ENCODE measurements around the gene ATXN2L. TPM values are rescaled to one million over a fixed set of nuclear protein-coding genes. Genes with fewer than 3 reads are reported as not detected.
A peak's percentile ranks its signal among the peaks of the same experiment; 100 is the strongest.

ATXN2L gene
- total and polyA plus RNA-seq, 4 donors = 23.1 to 40.7 (median 32.8) TPM

- 26% methylated on average over 5 of the region's 5 CpGs for WGBS
- Histone ChIP-seq H3K4me3 (ENCODE audit: low read depth in 1 of 3, low read length in 3 of 3) (peak overlapping the region; percentile 74 to 98 (median 93)), H3K27ac (ENCODE audit: low read depth in 1 of 2, low read length in 2 of 2) (peak overlapping the region; percentile 94 to 98), H3K36me3 (ENCODE audit: control insufficient read depth in 4 of 4, insufficient read depth in 3 of 4, low read depth in 1 of 4, low read length in 3 of 4) (peaks cover 12 to 40% (median 32%) of the 10 kb centered on the region in 4 donors), H3K4me1 (ENCODE audit: control insufficient read depth in 4 of 4, insufficient read depth in 4 of 4, low read length in 3 of 4) (peaks cover 8 to 42% (median 37%) of the 10 kb centered on the region in 4 donors), H3K27me3 (ENCODE audit: control insufficient read depth in 4 of 4, insufficient read depth in 4 of 4, low read length in 3 of 4) (no peaks in the 10 kb centered on the region), H3K9ac (ENCODE audit: low read depth in 1 of 2, low read length in 2 of 2) (peak overlapping the region; percentile 82 to 95), H3K9me3 (ENCODE audit: control insufficient read depth in 4 of 4, low read length in 3 of 4) (no peaks in the 10 kb centered on the region)
- no peak for DNase-seq (ENCODE audit: low spot score)
- TF ChIP-seq, protein P1, sequence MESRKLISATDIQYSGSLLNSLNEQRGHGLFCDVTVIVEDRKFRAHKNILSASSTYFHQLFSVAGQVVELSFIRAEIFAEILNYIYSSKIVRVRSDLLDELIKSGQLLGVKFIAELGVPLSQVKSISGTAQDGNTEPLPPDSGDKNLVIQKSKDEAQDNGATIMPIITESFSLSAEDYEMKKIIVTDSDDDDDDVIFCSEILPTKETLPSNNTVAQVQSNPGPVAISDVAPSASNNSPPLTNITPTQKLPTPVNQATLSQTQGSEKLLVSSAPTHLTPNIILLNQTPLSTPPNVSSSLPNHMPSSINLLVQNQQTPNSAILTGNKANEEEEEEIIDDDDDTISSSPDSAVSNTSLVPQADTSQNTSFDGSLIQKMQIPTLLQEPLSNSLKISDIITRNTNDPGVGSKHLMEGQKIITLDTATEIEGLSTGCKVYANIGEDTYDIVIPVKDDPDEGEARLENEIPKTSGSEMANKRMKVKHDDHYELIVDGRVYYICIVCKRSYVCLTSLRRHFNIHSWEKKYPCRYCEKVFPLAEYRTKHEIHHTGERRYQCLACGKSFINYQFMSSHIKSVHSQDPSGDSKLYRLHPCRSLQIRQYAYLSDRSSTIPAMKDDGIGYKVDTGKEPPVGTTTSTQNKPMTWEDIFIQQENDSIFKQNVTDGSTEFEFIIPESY (IDR thresholded peaks at IDR 0.05) = no peak
- no peak for TF ChIP-seq SP1 (IDR thresholded peaks at IDR 0.05)
- TF ChIP-seq RXRA (IDR thresholded peaks at IDR 0.05) = no peak
- TF ChIP-seq, protein P2, sequence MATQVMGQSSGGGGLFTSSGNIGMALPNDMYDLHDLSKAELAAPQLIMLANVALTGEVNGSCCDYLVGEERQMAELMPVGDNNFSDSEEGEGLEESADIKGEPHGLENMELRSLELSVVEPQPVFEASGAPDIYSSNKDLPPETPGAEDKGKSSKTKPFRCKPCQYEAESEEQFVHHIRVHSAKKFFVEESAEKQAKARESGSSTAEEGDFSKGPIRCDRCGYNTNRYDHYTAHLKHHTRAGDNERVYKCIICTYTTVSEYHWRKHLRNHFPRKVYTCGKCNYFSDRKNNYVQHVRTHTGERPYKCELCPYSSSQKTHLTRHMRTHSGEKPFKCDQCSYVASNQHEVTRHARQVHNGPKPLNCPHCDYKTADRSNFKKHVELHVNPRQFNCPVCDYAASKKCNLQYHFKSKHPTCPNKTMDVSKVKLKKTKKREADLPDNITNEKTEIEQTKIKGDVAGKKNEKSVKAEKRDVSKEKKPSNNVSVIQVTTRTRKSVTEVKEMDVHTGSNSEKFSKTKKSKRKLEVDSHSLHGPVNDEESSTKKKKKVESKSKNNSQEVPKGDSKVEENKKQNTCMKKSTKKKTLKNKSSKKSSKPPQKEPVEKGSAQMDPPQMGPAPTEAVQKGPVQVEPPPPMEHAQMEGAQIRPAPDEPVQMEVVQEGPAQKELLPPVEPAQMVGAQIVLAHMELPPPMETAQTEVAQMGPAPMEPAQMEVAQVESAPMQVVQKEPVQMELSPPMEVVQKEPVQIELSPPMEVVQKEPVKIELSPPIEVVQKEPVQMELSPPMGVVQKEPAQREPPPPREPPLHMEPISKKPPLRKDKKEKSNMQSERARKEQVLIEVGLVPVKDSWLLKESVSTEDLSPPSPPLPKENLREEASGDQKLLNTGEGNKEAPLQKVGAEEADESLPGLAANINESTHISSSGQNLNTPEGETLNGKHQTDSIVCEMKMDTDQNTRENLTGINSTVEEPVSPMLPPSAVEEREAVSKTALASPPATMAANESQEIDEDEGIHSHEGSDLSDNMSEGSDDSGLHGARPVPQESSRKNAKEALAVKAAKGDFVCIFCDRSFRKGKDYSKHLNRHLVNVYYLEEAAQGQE (IDR thresholded peaks at IDR 0.05) = no peak
- TF ChIP-seq, protein P3, sequence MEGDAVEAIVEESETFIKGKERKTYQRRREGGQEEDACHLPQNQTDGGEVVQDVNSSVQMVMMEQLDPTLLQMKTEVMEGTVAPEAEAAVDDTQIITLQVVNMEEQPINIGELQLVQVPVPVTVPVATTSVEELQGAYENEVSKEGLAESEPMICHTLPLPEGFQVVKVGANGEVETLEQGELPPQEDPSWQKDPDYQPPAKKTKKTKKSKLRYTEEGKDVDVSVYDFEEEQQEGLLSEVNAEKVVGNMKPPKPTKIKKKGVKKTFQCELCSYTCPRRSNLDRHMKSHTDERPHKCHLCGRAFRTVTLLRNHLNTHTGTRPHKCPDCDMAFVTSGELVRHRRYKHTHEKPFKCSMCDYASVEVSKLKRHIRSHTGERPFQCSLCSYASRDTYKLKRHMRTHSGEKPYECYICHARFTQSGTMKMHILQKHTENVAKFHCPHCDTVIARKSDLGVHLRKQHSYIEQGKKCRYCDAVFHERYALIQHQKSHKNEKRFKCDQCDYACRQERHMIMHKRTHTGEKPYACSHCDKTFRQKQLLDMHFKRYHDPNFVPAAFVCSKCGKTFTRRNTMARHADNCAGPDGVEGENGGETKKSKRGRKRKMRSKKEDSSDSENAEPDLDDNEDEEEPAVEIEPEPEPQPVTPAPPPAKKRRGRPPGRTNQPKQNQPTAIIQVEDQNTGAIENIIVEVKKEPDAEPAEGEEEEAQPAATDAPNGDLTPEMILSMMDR (IDR thresholded peaks at IDR 0.05; ENCODE audit: low read depth, low read length, missing input control) = no peak
- no peak for TF ChIP-seq JUND (IDR thresholded peaks at IDR 0.05)
- TF ChIP-seq NR2F2 (IDR thresholded peaks at IDR 0.05) = no peak
- no peak for TF ChIP-seq HNF4A (conservative IDR thresholded peaks at IDR 0.05)
- TF ChIP-seq YY1 (IDR thresholded peaks at IDR 0.05) = no peak
- no peak for TF ChIP-seq GABPA (IDR thresholded peaks at IDR 0.05 in 1 of 2, conservative IDR thresholded peaks at IDR 0.05 in 1 of 2)
- no peak for TF ChIP-seq FOXA1 (IDR thresholded peaks at IDR 0.05)
- TF ChIP-seq HNF4G (IDR thresholded peaks at IDR 0.05) = no peak
Observed at GRCh38 chr16:28824717-28824973, 1.8 kb downstream of the ATXN2L start.

DNA sequence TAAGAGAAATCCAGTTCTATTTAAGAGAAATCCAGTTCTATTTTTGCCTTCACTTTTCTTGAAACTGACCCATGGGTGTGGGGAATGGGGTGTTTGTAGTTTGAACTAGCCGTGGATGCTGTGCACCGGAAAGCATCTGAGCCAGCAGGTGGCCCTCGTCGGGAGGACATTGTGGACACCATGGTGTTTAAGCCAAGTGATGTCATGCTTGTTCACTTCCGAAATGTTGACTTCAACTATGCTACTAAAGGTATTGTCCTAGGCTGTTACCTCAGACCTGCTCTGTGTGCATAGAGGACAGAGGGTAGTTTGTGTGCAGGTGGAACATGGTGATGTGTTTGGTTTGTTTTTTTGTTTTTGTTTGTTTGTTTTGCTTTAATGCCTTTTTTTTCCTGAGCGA is 3.3 kb downstream of the ATXN2L start:
- Histone ChIP-seq H3K27ac (ENCODE audit: low read depth in 1 of 2, low read length in 2 of 2) (no peak overlapping the region), H3K4me3 (ENCODE audit: low read depth in 1 of 3, low read length in 3 of 3) (no peak overlapping the region), H3K27me3 (ENCODE audit: control insufficient read depth in 4 of 4, insufficient read depth in 4 of 4, low read length in 3 of 4) (no peaks in the 10 kb centered on the region), H3K4me1 (ENCODE audit: control insufficient read depth in 4 of 4, insufficient read depth in 4 of 4, low read length in 3 of 4) (peaks cover 4 to 27% (median 26%) of the 10 kb centered on the region in 4 donors), H3K9me3 (ENCODE audit: control insufficient read depth in 4 of 4, low read length in 3 of 4) (no peaks in the 10 kb centered on the region), H3K36me3 (ENCODE audit: control insufficient read depth in 4 of 4, insufficient read depth in 3 of 4, low read depth in 1 of 4, low read length in 3 of 4) (peaks cover 20 to 55% (median 45%) of the 10 kb centered on the region in 4 donors), H3K9ac (ENCODE audit: low read depth in 1 of 2, low read length in 2 of 2) (no peak overlapping the region)
- DNase-seq (ENCODE audit: low spot score) = no peak
- WGBS = 56% methylated on average over 6 of the region's 6 CpGs
- TF ChIP-seq FOXA1 (IDR thresholded peaks at IDR 0.05) (no peak), TAF1 (conservative IDR thresholded peaks at IDR 0.05) (no peak), HNF4A (conservative IDR thresholded peaks at IDR 0.05) (no peak), GABPA (IDR thresholded peaks at IDR 0.05 in 1 of 2, conservative IDR thresholded peaks at IDR 0.05 in 1 of 2) (no peak), SP1 (IDR thresholded peaks at IDR 0.05) (no peak), ATF3 (IDR thresholded peaks at IDR 0.05) (no peak), FOXA2 (IDR thresholded peaks at IDR 0.05) (no peak), RXRA (IDR thresholded peaks at IDR 0.05) (no peak), HNF4G (IDR thresholded peaks at IDR 0.05) (no peak), NR2F2 (IDR thresholded peaks at IDR 0.05) (no peak), EGR1 (IDR thresholded peaks at IDR 0.05; ENCODE audit: low read depth in 2 of 2) (no peak)
- TF ChIP-seq, protein P1 (IDR thresholded peaks at IDR 0.05) = no peak
- TF ChIP-seq, protein P3 (IDR thresholded peaks at IDR 0.05; ENCODE audit: low read depth, low read length, missing input control) = no peak
- TF ChIP-seq, protein P4, sequence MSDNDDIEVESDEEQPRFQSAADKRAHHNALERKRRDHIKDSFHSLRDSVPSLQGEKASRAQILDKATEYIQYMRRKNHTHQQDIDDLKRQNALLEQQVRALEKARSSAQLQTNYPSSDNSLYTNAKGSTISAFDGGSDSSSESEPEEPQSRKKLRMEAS (IDR thresholded peaks at IDR 0.05) = no peak

Measured in liver (tissue), 9 donors.